HFF-Myc (cell line): ENCODE data around the gene TRPC1.
"Not testable (repeated sequence)": the region's sequence is repeated elsewhere in the genome, so short reads cannot be mapped to it uniquely, and the experiment has no call there.

ENCODE experiments used
- DNase-seq: peaks from one replicate; pipeline ENCODE4 v3.0.0-alpha.2; 2011; ENCODE audit warnings: low read depth; ENCODE audit errors: extremely low read depth
- H3K4me3 ChIP-seq: replicated peaks from 2 replicates; pipeline ENCODE4 v1.5.1; 2011; ENCODE audit warnings: low read depth, mild to moderate bottlenecking, control low read depth, low read length
- CTCF ChIP-seq: IDR thresholded peaks from 2 replicates; pipeline ENCODE4 v1.5.1; 2012; ENCODE audit warnings: mild to moderate bottlenecking, low read depth, low read length, control low read depth; ENCODE audit errors: missing control alignments

Gene TRPC1

GRCh38 chr3:142746646-142747045 lies 22.8 kb downstream of the TRPC1 start:
- no peak overlapping the region for H3K4me3 ChIP-seq
- no peak for TF ChIP-seq CTCF
- no peak for DNase-seq

GRCh38 chr3:142750531-142750930 lies 26.7 kb downstream of the TRPC1 start:
- H3K4me3 ChIP-seq, DNase-seq: not testable (repeated sequence)

- not testable (repeated sequence) for DNase-seq, H3K4me3 ChIP-seq
Observed at GRCh38 chr3:142752605-142753004, 28.8 kb downstream of the TRPC1 start.

- no peak for DNase-seq
- no peak overlapping the region for H3K4me3 ChIP-seq
- TF ChIP-seq CTCF = no peak
Observed at GRCh38 chr3:142754494-142754893, 30.7 kb downstream of the TRPC1 start.

GRCh38 chr3:142768338-142768737 lies 44.5 kb downstream of the TRPC1 start:
- DNase-seq = no peak
- H3K4me3 ChIP-seq = no peak overlapping the region

GRCh38 chr3:142777927-142778326 lies 54.1 kb downstream of the TRPC1 start:
- no peak overlapping the region for H3K4me3 ChIP-seq
- no peak for DNase-seq
- no peak for TF ChIP-seq CTCF

More at GRCh38 chr3:142768338-142768737, 44.5 kb downstream of the TRPC1 start:
- no peak for TF ChIP-seq CTCF

GRCh38 chr3:142778541-142778940 lies 54.7 kb downstream of the TRPC1 start:
- H3K4me3 ChIP-seq = no peak overlapping the region
- TF ChIP-seq CTCF = no peak
- DNase-seq = no peak

- H3K4me3 ChIP-seq = no peak overlapping the region
- no peak for TF ChIP-seq CTCF
- DNase-seq = no peak
Observed at GRCh38 chr3:142779591-142779990, 55.8 kb downstream of the TRPC1 start.
